Pancreas (tissue), 10 donors: Measurements from ENCODE around the gene CAMK4. TPM values are rescaled to one million over a fixed set of nuclear protein-coding genes. Genes with fewer than 3 reads are reported as not detected.

Experiments
- ATAC-seq, 4 donors: fragments of 200-7000 bp; cut with Tn5 transposase; one replicate each; pipeline versions ENCODE4 v1.8.0 to v1.9.1; 2020; ENCODE audit warnings: mild to moderate bottlenecking in 4 of 4, moderate library complexity in 4 of 4
- DNase-seq, 6 donors: peaks; one replicate each; pipeline ENCODE4 v3.0.0-alpha.2; 2020
- FAIRE-seq: peaks from 2 replicates; lab custom pipeline; 2012; peaks lifted over from hg19 to GRCh38; lab: Jason Lieb, UNC
- H3K27ac ChIP-seq, 4 donors: fragments of 200-600 bp; sonication (generic); 1 replicate in 3 of 4; 2 replicates in 1 of 4; pipeline versions ENCODE4 v1.5.0 to v1.8.0; 2020
- H3K27me3 ChIP-seq, 4 donors: fragments of 200-600 bp; one replicate each; pipeline ENCODE4 v1.8.0; 2021
- H3K36me3 ChIP-seq, 3 donors: fragments of 200-600 bp; sonication (generic) in 1 of 3; one replicate each; pipeline versions ENCODE4 v1.5.0 to v1.8.0; 2020 to 2021
- H3K4me1 ChIP-seq, 3 donors: fragments of 200-600 bp; one replicate each; pipeline ENCODE4 v1.8.0; 2021
- H3K4me3 ChIP-seq, 4 donors: fragments of 200-600 bp; sonication (generic) in 2 of 4; one replicate each; pipeline versions ENCODE4 v1.5.0 to v1.8.0; 2020 to 2021
- H3K9me3 ChIP-seq, 4 donors: fragments of 200-600 bp; one replicate each; pipeline ENCODE4 v1.8.0; 2021
- CTCF ChIP-seq, 4 donors: fragments of 200-600 bp; sonication (generic) in 3 of 4; IDR thresholded peaks; one replicate each; pipeline versions ENCODE4 v1.5.0 to v1.8.0; 2021; ENCODE audit warnings: antibody characterized with exemption in 4 of 4
- WGBS, 2 donors: extraction: QIAGEN DNeasy Blood & Tissue Kit; methylation state at CpG; one replicate each; pipeline ENCODE4 v1.1.7; 2013; 5-methylcytosine and 5-hydroxymethylcytosine counted together
- intact Hi-C, 3 donors: fragments of 100-400 bp; cut with DNase I; formaldehyde crosslinking; loops; one replicate each; pipeline versions ENCODE4 v1.11.1 to v1.14.2; 2022
- polyA plus RNA-seq, 2 donors: library from polyadenylated mRNA; stranded (reverse); fragments of 200-250 nt; gene quantifications; one replicate each; pipeline ENCODE4 v1.2.3, GENCODE V29; 2013
- total RNA-seq, 6 donors: library from RNA; stranded (reverse); fragmentation: NEBNext Ultra II Directional in 4 of 6; extraction: Animal tissue kit (Norgen Biotek cat#: 25700) in 4 of 6; gene quantifications; one replicate each; pipeline versions ENCODE4 v1.2.1 to v1.2.4, GENCODE V29; 2021 to 2023
- donor health status: healthy with polysubstance abuse.
- donor health status: DM: no; HTN: no; CAD: no; lungs with moderate emphysema.
- donor health status: DM: no; HTN: no; CAD: no.
- donor health status: control.
- donor health status: control.
- donor health status: Bipolar disorder and iron deficiency.
- donor health status: DM: yes; HTN: yes; CAD: no.
- donor health status: DM: no; HTN: no; CAD: no.
- donor health status: DM: no; HTN: no; CAD: no.
- donor health status: DM: yes; HTN: yes; CAD: no.

The CAMK4 gene
- total and polyA plus RNA-seq, 8 donors: 0.04 to 1.3 (median 0.34) TPM

GRCh38 chr5:111425205-111425604, 201.0 kb downstream of the CAMK4 start:
- Histone ChIP-seq H3K4me1 (no peaks in the 10 kb centered on the region), H3K27ac (no peak overlapping the region), H3K9me3 (no peaks in the 10 kb centered on the region), H3K27me3 (no peaks in the 10 kb centered on the region), H3K36me3 (no peaks in the 10 kb centered on the region), H3K4me3 (no peak overlapping the region)
- ATAC-seq (no peak), FAIRE-seq (no peak), DNase-seq (no peak)
- intact Hi-C loops: no loop called here
- 60 to 71% methylated on average over 1 of the region's 1 CpG for WGBS, 2 donors
- no peak for TF ChIP-seq CTCF (IDR thresholded peaks at IDR 0.05)

GRCh38 chr5:111427762-111428161, 203.6 kb downstream of the CAMK4 start:
- FAIRE-seq (no peak), DNase-seq (no peak), ATAC-seq (no peak)
- Histone ChIP-seq H3K27ac (no peak overlapping the region), H3K36me3 (no peaks in the 10 kb centered on the region), H3K27me3 (no peaks in the 10 kb centered on the region), H3K4me1 (no peaks in the 10 kb centered on the region), H3K4me3 (no peak overlapping the region), H3K9me3 (no peaks in the 10 kb centered on the region)
- TF ChIP-seq CTCF (IDR thresholded peaks at IDR 0.05): no peak
- intact Hi-C loops: no loop called here
- WGBS, 2 donors: 81 to 86% methylated on average over 5 of the region's 5 CpGs

- intact Hi-C loops: no loop called here
- H3K9me3 ChIP-seq: no peaks in the 10 kb centered on the region
- H3K27ac ChIP-seq: no peak overlapping the region
- no peaks in the 10 kb centered on the region for H3K36me3 ChIP-seq
- FAIRE-seq (no peak), DNase-seq (no peak), ATAC-seq (no peak)
- H3K27me3 ChIP-seq: no peaks in the 10 kb centered on the region
- TF ChIP-seq CTCF (IDR thresholded peaks at IDR 0.05): no peak
- H3K4me3 ChIP-seq: no peak overlapping the region
- no peaks in the 10 kb centered on the region for H3K4me1 ChIP-seq
These were observed 208.8 kb downstream of the CAMK4 start for GRCh38 chr5:111432883-111433536.

- FAIRE-seq (no peak), ATAC-seq (no peak), DNase-seq (no peak)
- no peak overlapping the region for H3K27ac ChIP-seq
- no peaks in the 10 kb centered on the region for H3K4me1 ChIP-seq
- WGBS, 2 donors: 78 to 83% methylated on average over 1 of the region's 1 CpG
- H3K9me3 ChIP-seq: no peaks in the 10 kb centered on the region
- H3K36me3 ChIP-seq: no peaks in the 10 kb centered on the region
- intact Hi-C loops: no loop called here
- H3K27me3 ChIP-seq: no peaks in the 10 kb centered on the region
- H3K4me3 ChIP-seq: no peak overlapping the region
- no peak for TF ChIP-seq CTCF (IDR thresholded peaks at IDR 0.05)
These were observed 210.6 kb downstream of the CAMK4 start for GRCh38 chr5:111434800-111435199.

- ATAC-seq (no peak), DNase-seq (no peak), FAIRE-seq (no peak)
- H3K27me3 ChIP-seq: no peaks in the 10 kb centered on the region
- TF ChIP-seq CTCF (IDR thresholded peaks at IDR 0.05): no peak
- intact Hi-C loops: no loop called here
- H3K4me1 ChIP-seq: no peaks in the 10 kb centered on the region
- H3K27ac ChIP-seq: no peak overlapping the region
- no peak overlapping the region for H3K4me3 ChIP-seq
- H3K36me3 ChIP-seq: no peaks in the 10 kb centered on the region
- H3K9me3 ChIP-seq: no peaks in the 10 kb centered on the region
- 80 to 96% methylated on average over 1 of the region's 1 CpG for WGBS, 2 donors
These were observed 215.4 kb downstream of the CAMK4 start for GRCh38 chr5:111439473-111440075.
